ENCODE measurements around the gene SETD5. TPM values are rescaled to one million over a fixed set of nuclear protein-coding genes. Genes with fewer than 3 reads are reported as not detected.

SETD5 gene
- polyA plus RNA-seq, 1 donor (not counting 4 experiments of a cell fraction or from before 2014, with no cell fraction given): 37.8 TPM

DNA sequence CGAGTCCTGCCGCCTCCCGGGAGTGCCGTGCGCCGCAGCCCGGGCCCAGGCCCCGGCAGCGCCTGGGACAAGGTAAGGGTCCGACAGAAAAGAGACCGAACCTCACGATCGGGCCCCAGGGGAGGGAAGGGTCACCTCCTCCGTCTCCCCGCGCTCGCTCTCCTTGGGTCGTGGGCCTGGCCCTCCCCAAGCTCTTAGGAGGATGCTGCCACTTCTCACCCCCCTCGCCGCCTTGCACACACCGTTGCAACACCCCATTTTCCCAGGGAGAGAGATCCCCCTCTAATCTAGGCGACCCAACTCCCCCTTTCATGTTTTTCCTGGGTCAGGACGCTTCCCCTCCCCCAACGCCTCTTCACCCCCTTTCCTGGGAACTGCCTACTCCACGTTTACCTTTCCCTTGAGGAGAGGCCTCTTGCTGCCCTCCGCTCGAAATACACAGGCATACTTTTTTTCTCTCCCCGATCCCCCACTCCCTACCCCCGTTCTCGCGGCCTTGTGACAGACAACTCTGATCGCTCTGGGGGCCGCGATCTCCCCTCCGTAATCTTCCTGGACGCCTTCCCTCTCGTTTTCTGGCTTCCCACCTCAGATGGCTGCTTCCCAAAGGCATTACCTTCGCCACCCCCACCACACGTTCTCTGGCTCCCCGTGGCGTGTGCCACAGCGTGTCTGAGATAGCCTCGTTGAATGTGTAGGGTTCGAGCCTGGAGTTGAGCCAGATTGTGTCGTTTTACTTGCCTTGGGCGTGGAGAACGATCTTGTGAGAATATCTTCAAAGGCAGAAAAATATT, 688 bp downstream of the SETD5 start:
- dilution Hi-C loops (cut with MboI; ENCODE audit: extremely low pct_ligation_motif_present, low sequenced_read_pairs): no loop called here
- TF ChIP-seq EZH2 (IDR thresholded peaks at IDR 0.05; ENCODE audit: low read length): no peak
- DNase-seq (ENCODE audit: low read depth, low spot score): no peak
- H3K9me1 ChIP-seq (ENCODE audit: control insufficient read depth, extremely low read depth, insufficient read depth, low read length): no peaks in the 10 kb centered on the region
- H3K36me3 ChIP-seq (ENCODE audit: control insufficient read depth in 2 of 2, extremely low read depth in 1 of 2, insufficient read depth in 2 of 2, low read length in 2 of 2): peaks cover 5 to 13% of the 10 kb centered on the region in 2 experiments
- H3K4me1 ChIP-seq (ENCODE audit: control insufficient read depth, extremely low read depth, insufficient read depth, low read length): peaks cover 45% of the 10 kb centered on the region
- H3K27ac ChIP-seq (ENCODE audit: control insufficient read depth, insufficient read depth, low read length): peak overlapping the region; percentile 99
- peaks cover 21% of the 10 kb centered on the region for H4K20me1 ChIP-seq (ENCODE audit: control insufficient read depth, extremely low read depth, insufficient read depth, low read length)
- H3K4me2 ChIP-seq (ENCODE audit: control insufficient read depth, extremely low read depth, insufficient read depth, low read depth, low read length): peak overlapping the region; percentile 96
- H3K79me2 ChIP-seq (ENCODE audit: control insufficient read depth, insufficient read depth, low read length): peaks cover 84% of the 10 kb centered on the region
- H3K4me3 ChIP-seq (ENCODE audit: control insufficient read depth in 2 of 3, extremely low read depth in 1 of 3, insufficient read depth in 2 of 3, low read depth in 1 of 3, low read length in 3 of 3): peak overlapping the region; percentile 87 to 97 (median 96)
- H3K9ac ChIP-seq (ENCODE audit: control insufficient read depth, extremely low read depth, insufficient read depth, low read length): peak overlapping the region; percentile 100
- no peak for FAIRE-seq
- H3K27me3 ChIP-seq (ENCODE audit: control insufficient read depth, extremely low read depth, insufficient read depth, low read length): no peaks in the 10 kb centered on the region
- H3K9me3 ChIP-seq (ENCODE audit: control insufficient read depth, low read depth, low read length): no peaks in the 10 kb centered on the region
- H2AFZ ChIP-seq (ENCODE audit: control insufficient read depth, low read length): no peak overlapping the region

DNA sequence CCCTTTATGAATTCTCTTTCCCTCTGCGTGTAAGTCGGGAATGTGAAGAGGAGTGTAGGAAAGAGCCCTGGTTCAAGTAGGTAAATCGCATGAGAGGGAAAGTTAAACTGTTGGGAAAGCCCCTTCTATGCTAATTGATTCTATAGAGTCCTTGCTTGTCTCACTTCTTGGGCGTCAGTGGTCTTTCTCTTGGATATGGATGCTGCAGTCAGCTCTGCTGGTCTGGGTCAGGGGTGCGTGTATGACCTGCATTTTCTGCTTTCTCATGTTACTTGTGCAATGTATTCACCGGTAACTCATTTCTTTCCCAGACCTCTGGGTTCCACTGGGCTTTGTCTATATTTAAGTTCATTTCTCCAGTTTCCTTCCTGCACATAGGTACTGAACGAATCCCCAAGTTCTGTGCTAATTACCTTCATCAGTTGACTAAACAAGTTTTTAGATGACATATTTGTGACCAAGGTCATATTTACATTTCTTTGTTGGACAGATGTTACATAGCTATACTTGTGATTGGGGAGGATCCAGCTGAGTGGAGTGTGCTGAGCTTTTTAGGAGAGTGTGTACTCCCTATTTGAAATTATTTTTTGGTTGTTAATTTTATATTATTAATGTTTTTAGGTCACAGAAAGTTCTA, 1.4 kb downstream of the SETD5 start:
- FAIRE-seq: no peak
- DNase-seq (ENCODE audit: low read depth, low spot score): no peak
- H3K9me1 ChIP-seq (ENCODE audit: control insufficient read depth, extremely low read depth, insufficient read depth, low read length): no peaks in the 10 kb centered on the region
- H3K4me1 ChIP-seq (ENCODE audit: control insufficient read depth, extremely low read depth, insufficient read depth, low read length): peaks cover 48% of the 10 kb centered on the region
- dilution Hi-C loops (cut with MboI; ENCODE audit: extremely low pct_ligation_motif_present, low sequenced_read_pairs): no loop called here
- peak overlapping the region; percentile 99 for H3K27ac ChIP-seq (ENCODE audit: control insufficient read depth, insufficient read depth, low read length)
- H3K9me3 ChIP-seq (ENCODE audit: control insufficient read depth, low read depth, low read length): no peaks in the 10 kb centered on the region
- peaks cover 4 to 10% of the 10 kb centered on the region in 2 experiments for H3K36me3 ChIP-seq (ENCODE audit: control insufficient read depth in 2 of 2, extremely low read depth in 1 of 2, insufficient read depth in 2 of 2, low read length in 2 of 2)
- peak overlapping the region; percentile 96 for H3K4me2 ChIP-seq (ENCODE audit: control insufficient read depth, extremely low read depth, insufficient read depth, low read depth, low read length)
- no peaks in the 10 kb centered on the region for H3K27me3 ChIP-seq (ENCODE audit: control insufficient read depth, extremely low read depth, insufficient read depth, low read length)
- H2AFZ ChIP-seq (ENCODE audit: control insufficient read depth, low read length): no peak overlapping the region
- TF ChIP-seq EZH2 (IDR thresholded peaks at IDR 0.05; ENCODE audit: low read length): no peak
- peaks cover 84% of the 10 kb centered on the region for H3K79me2 ChIP-seq (ENCODE audit: control insufficient read depth, insufficient read depth, low read length)
- H3K4me3 ChIP-seq (ENCODE audit: control insufficient read depth in 2 of 3, extremely low read depth in 1 of 3, insufficient read depth in 2 of 3, low read depth in 1 of 3, low read length in 3 of 3): peak overlapping the region; percentile 87 to 97 (median 96)
- H4K20me1 ChIP-seq (ENCODE audit: control insufficient read depth, extremely low read depth, insufficient read depth, low read length): peaks cover 20% of the 10 kb centered on the region
- peak overlapping the region; percentile 100 for H3K9ac ChIP-seq (ENCODE audit: control insufficient read depth, extremely low read depth, insufficient read depth, low read length)

DNA sequence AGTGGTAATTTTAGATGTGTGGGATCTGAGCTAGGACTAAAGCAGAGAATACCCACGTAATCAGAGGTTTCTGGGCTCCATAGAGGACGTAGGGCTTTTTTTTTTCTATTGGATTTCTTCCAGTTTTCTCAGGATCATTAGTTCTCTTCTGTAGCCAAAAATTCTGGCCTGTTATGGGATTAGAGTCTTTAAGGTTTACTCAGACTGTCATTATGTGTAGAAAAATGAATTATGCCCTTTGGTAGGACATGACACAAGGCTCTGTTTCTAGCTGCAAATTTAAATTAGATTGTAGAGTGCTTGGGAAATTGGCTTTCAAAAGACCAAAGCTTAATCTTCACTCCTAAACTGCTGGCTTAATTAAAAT, 1.9 kb downstream of the SETD5 start:
- Histone ChIP-seq H3K79me2 (ENCODE audit: control insufficient read depth, insufficient read depth, low read length) (peaks cover 84% of the 10 kb centered on the region), H3K4me3 (ENCODE audit: control insufficient read depth in 2 of 3, extremely low read depth in 1 of 3, insufficient read depth in 2 of 3, low read depth in 1 of 3, low read length in 3 of 3) (peak overlapping the region; percentile 87 to 97 (median 96)), H4K20me1 (ENCODE audit: control insufficient read depth, extremely low read depth, insufficient read depth, low read length) (peaks cover 23% of the 10 kb centered on the region), H3K9me1 (ENCODE audit: control insufficient read depth, extremely low read depth, insufficient read depth, low read length) (no peaks in the 10 kb centered on the region), H3K36me3 (ENCODE audit: control insufficient read depth in 2 of 2, extremely low read depth in 1 of 2, insufficient read depth in 2 of 2, low read length in 2 of 2) (peaks cover 4 to 10% of the 10 kb centered on the region in 2 experiments), H2AFZ (ENCODE audit: control insufficient read depth, low read length) (no peak overlapping the region), H3K27ac (ENCODE audit: control insufficient read depth, insufficient read depth, low read length) (peak overlapping the region; percentile 99), H3K9me3 (ENCODE audit: control insufficient read depth, low read depth, low read length) (no peaks in the 10 kb centered on the region), H3K4me1 (ENCODE audit: control insufficient read depth, extremely low read depth, insufficient read depth, low read length) (peaks cover 52% of the 10 kb centered on the region), H3K9ac (ENCODE audit: control insufficient read depth, extremely low read depth, insufficient read depth, low read length) (peak overlapping the region; percentile 100), H3K4me2 (ENCODE audit: control insufficient read depth, extremely low read depth, insufficient read depth, low read depth, low read length) (peak overlapping the region; percentile 96), H3K27me3 (ENCODE audit: control insufficient read depth, extremely low read depth, insufficient read depth, low read length) (no peaks in the 10 kb centered on the region)
- no peak for TF ChIP-seq CTCF (optimal IDR thresholded peaks at IDR 0.05 in 1 of 3, IDR thresholded peaks at IDR 0.05 in 1 of 3, conservative IDR thresholded peaks at IDR 0.05 in 1 of 3; ENCODE audit: extremely low read depth in 1 of 3, insufficient read depth in 2 of 3, low read length in 3 of 3)
- no peak for TF ChIP-seq EZH2 (IDR thresholded peaks at IDR 0.05; ENCODE audit: low read length)
- dilution Hi-C loops (cut with MboI; ENCODE audit: extremely low pct_ligation_motif_present, low sequenced_read_pairs): no loop called here
- DNase-seq (ENCODE audit: low read depth, low spot score) (no peak), FAIRE-seq (no peak)
